Measurements from ENCODE around the gene CCDC33.

GRCh38 chr15:74328331-74329056 lies 92.4 kb downstream of the CCDC33 start:
- TF ChIP-seq EP300 (IDR thresholded peaks at IDR 0.05), result no peak
- TF ChIP-seq POLR2A (IDR thresholded peaks at IDR 0.05; ENCODE audit: low read depth), result no peak
- TF ChIP-seq, protein P1, sequence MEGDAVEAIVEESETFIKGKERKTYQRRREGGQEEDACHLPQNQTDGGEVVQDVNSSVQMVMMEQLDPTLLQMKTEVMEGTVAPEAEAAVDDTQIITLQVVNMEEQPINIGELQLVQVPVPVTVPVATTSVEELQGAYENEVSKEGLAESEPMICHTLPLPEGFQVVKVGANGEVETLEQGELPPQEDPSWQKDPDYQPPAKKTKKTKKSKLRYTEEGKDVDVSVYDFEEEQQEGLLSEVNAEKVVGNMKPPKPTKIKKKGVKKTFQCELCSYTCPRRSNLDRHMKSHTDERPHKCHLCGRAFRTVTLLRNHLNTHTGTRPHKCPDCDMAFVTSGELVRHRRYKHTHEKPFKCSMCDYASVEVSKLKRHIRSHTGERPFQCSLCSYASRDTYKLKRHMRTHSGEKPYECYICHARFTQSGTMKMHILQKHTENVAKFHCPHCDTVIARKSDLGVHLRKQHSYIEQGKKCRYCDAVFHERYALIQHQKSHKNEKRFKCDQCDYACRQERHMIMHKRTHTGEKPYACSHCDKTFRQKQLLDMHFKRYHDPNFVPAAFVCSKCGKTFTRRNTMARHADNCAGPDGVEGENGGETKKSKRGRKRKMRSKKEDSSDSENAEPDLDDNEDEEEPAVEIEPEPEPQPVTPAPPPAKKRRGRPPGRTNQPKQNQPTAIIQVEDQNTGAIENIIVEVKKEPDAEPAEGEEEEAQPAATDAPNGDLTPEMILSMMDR (IDR thresholded peaks at IDR 0.05), result no peak
- TF ChIP-seq POLR2AphosphoS5 (IDR thresholded peaks at IDR 0.05), result no peak
